Karpas-422 (cell line): ENCODE measurements around the gene SASH1. TPM values are rescaled to one million over a fixed set of nuclear protein-coding genes. Genes with fewer than 3 reads are reported as not detected.
"Not testable (repeated sequence)": the region's sequence is repeated elsewhere in the genome, so short reads cannot be mapped to it uniquely, and the experiment has no call there.

Experiments
- DNase-seq: peaks from one replicate; pipeline ENCODE4 v3.0.0-alpha.2; 2015
- H2AFZ ChIP-seq: fragments of 200-600 bp; sonication (generic); 2 replicates; pipeline ENCODE4 v1.6.1; 2014; ENCODE audit warnings: antibody characterized with exemption, low read length, mixed read lengths
- H3K27ac ChIP-seq: fragments of 200-600 bp; sonication (generic); 2 replicates; pipeline ENCODE4 v1.5.1; 2014; ENCODE audit warnings: mild to moderate bottlenecking, low read length, moderate library complexity
- H3K27me3 ChIP-seq: fragments of 200-600 bp; sonication (generic); 2 replicates; pipeline ENCODE4 v1.6.1; 2014; ENCODE audit warnings: low read length, mixed read lengths
- H3K36me3 ChIP-seq: fragments of 200-600 bp; sonication (generic); 2 replicates; pipeline ENCODE4 v1.6.1; 2014; ENCODE audit warnings: low read length, mixed read lengths; ENCODE audit not compliant: insufficient read depth
- H3K4me1 ChIP-seq: fragments of 200-600 bp; sonication (generic); 2 replicates; pipeline ENCODE4 v1.6.1; 2014; ENCODE audit warnings: mild to moderate bottlenecking, low read length, mixed read lengths
- H3K4me2 ChIP-seq: fragments of 200-600 bp; sonication (generic); 2 replicates; pipeline ENCODE4 v1.6.1; 2014; ENCODE audit warnings: low read length, low read depth, mild to moderate bottlenecking; ENCODE audit not compliant: poor library complexity, severe bottlenecking
- H3K4me3 ChIP-seq: fragments of 200-600 bp; sonication (generic); 2 replicates; pipeline ENCODE4 v1.5.1; 2014; ENCODE audit warnings: mild to moderate bottlenecking, antibody characterized with exemption, low read length, mixed read lengths
- H3K79me2 ChIP-seq: fragments of 200-600 bp; sonication (generic); 2 replicates; pipeline ENCODE4 v1.6.1; 2014; ENCODE audit warnings: mild to moderate bottlenecking, low read length, mixed read lengths
- H3K9ac ChIP-seq: fragments of 200-600 bp; sonication (generic); 2 replicates; pipeline ENCODE4 v1.6.0; 2014; ENCODE audit warnings: low read length
- H3K9me2 ChIP-seq: fragments of 200-600 bp; sonication (generic), shearing (Covaris generic); replicated peaks from 2 replicates; pipeline ENCODE4 v1.6.0; 2014; ENCODE audit warnings: mild to moderate bottlenecking, low read length, moderate library complexity; ENCODE audit not compliant: insufficient read depth
- H3K9me3 ChIP-seq: fragments of 300-700, 200-600 bp; sonication (generic); 2 replicates; pipeline ENCODE4 v1.6.1; 2014; ENCODE audit warnings: low read length, mixed read lengths
- H4K20me1 ChIP-seq: fragments of 200-600 bp; sonication (generic); 2 replicates; pipeline ENCODE4 v1.6.1; 2014; ENCODE audit warnings: mild to moderate bottlenecking, antibody characterized with exemption, low read length, low read depth; ENCODE audit not compliant: insufficient read depth
- total RNA-seq: library from RNA; depleted of rRNA; stranded (reverse); fragments of >200 nt; shearing (Covaris generic); gene quantifications from 2 replicates; pipeline ENCODE4 v1.2.3, GENCODE V29; 2014; ENCODE audit warnings: low replicate concordance

SASH1 gene
- total RNA-seq, 1 experiment from 2014 or later: 0.15 TPM

DNA sequence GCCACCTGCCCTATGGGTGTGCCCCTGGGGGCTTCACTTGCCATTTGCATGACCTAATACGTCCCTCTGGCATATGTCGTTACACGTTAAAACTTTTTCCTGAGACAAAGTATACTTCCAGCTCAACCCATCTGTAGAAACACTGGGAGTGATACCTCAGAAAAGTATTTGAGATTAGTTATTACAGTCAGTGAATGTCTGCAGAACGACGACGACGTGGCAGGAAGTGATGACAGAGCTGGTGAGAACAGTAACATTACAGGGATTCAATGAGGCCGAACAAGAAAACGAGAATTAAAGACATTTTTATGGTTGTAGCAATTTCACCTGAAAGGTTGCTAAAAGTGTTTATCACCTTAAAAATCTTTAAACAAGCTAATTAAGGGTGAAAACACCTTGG, 40.2 kb downstream of the SASH1 start:
- no peaks in the 10 kb centered on the region for H3K9me3 ChIP-seq
- H4K20me1 ChIP-seq: no peaks in the 10 kb centered on the region
- H3K79me2 ChIP-seq: no peaks in the 10 kb centered on the region
- H3K4me3 ChIP-seq: no peak overlapping the region
- H2AFZ ChIP-seq: no peak overlapping the region
- no peaks in the 10 kb centered on the region for H3K27me3 ChIP-seq
- no peak overlapping the region for H3K27ac ChIP-seq
- no peaks in the 10 kb centered on the region for H3K9me2 ChIP-seq
- no peak overlapping the region for H3K4me2 ChIP-seq
- no peak overlapping the region for H3K9ac ChIP-seq
- H3K36me3 ChIP-seq: no peaks in the 10 kb centered on the region
- no peak for DNase-seq
- no peaks in the 10 kb centered on the region for H3K4me1 ChIP-seq

- H4K20me1 ChIP-seq: no peaks in the 10 kb centered on the region
- H3K4me3 ChIP-seq: no peak overlapping the region
- H3K79me2 ChIP-seq: no peaks in the 10 kb centered on the region
- no peak overlapping the region for H3K27ac ChIP-seq
- H3K9me2 ChIP-seq: no peaks in the 10 kb centered on the region
- H3K36me3 ChIP-seq: no peaks in the 10 kb centered on the region
- no peaks in the 10 kb centered on the region for H3K27me3 ChIP-seq
- H3K4me2 ChIP-seq: no peak overlapping the region
- H2AFZ ChIP-seq: no peak overlapping the region
- H3K9me3 ChIP-seq: no peaks in the 10 kb centered on the region
- DNase-seq: no peak
- no peak overlapping the region for H3K9ac ChIP-seq
- no peaks in the 10 kb centered on the region for H3K4me1 ChIP-seq
Observed at GRCh38 chr6:148383658-148384368, 41.2 kb downstream of the SASH1 start.

GRCh38 chr6:148385379-148385778, 42.7 kb downstream of the SASH1 start:
- H3K4me2 ChIP-seq: no peak overlapping the region
- no peak overlapping the region for H3K9ac ChIP-seq
- no peak overlapping the region for H2AFZ ChIP-seq
- H3K9me2 ChIP-seq: no peaks in the 10 kb centered on the region
- H3K27me3 ChIP-seq: no peaks in the 10 kb centered on the region
- H3K36me3 ChIP-seq: no peaks in the 10 kb centered on the region
- DNase-seq: no peak
- no peak overlapping the region for H3K4me3 ChIP-seq
- no peaks in the 10 kb centered on the region for H4K20me1 ChIP-seq
- no peak overlapping the region for H3K27ac ChIP-seq
- H3K79me2 ChIP-seq: no peaks in the 10 kb centered on the region
- H3K9me3 ChIP-seq: no peaks in the 10 kb centered on the region
- no peaks in the 10 kb centered on the region for H3K4me1 ChIP-seq

GRCh38 chr6:148388521-148388920, 45.9 kb downstream of the SASH1 start:
- Histone ChIP-seq H4K20me1 (no peaks in the 10 kb centered on the region), H3K79me2 (no peaks in the 10 kb centered on the region), H3K4me1 (no peaks in the 10 kb centered on the region), H3K9me3 (no peaks in the 10 kb centered on the region), H3K27ac (no peak overlapping the region), H3K9ac (no peak overlapping the region), H2AFZ (no peak overlapping the region), H3K4me3 (no peak overlapping the region), H3K4me2 (no peak overlapping the region), H3K9me2 (no peaks in the 10 kb centered on the region), H3K36me3 (no peaks in the 10 kb centered on the region), H3K27me3 (no peaks in the 10 kb centered on the region)
- no peak for DNase-seq

DNA sequence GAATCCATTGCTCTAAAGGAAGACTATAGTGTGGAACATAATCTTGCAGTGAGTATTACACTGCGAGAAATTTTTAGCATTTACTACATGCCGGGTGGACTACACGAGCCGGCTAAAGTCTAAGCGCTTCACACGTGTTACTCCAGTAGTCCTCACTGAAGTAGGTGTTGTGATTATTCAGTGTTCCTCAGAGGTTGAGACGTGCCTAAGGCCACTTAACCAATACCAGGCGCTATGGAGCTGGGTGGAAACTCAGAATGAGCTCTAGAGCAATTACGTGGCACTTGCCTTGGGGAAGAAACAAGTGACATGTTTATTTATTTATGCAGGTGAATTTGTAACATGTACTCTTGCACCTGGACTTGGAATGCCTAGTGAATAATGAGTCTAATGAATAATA, 46.4 kb downstream of the SASH1 start:
- Histone ChIP-seq H4K20me1 (no peaks in the 10 kb centered on the region), H2AFZ (no peak overlapping the region), H3K9ac (no peak overlapping the region), H3K27me3 (no peaks in the 10 kb centered on the region), H3K9me3 (no peaks in the 10 kb centered on the region), H3K4me1 (no peaks in the 10 kb centered on the region), H3K79me2 (no peaks in the 10 kb centered on the region), H3K4me3 (no peak overlapping the region), H3K36me3 (no peaks in the 10 kb centered on the region), H3K27ac (no peak overlapping the region), H3K4me2 (no peak overlapping the region), H3K9me2 (no peaks in the 10 kb centered on the region)
- DNase-seq: no peak

DNA sequence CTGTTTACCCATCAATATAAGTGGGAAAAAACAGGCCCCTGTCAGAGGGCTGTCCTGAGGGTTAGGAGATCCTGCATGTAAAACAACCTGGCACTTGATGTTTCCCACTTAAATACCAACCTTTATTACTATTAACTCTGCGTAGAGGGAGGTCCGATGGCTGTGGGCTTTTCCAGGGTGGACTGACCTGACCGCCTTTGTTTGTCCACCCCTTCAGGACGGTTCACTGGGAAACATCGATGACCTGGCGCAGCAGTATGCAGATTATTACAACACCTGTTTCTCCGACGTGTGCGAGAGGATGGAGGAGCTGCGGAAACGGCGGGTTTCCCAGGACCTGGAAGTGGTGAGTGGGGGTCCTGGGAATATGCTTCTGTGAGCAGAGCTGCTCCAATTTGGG, 47.3 kb downstream of the SASH1 start:
- Histone ChIP-seq H2AFZ (no peak overlapping the region), H3K27ac (no peak overlapping the region)

GRCh38 chr6:148392127-148392526, 49.5 kb downstream of the SASH1 start:
- H3K9ac ChIP-seq, DNase-seq, H3K9me3 ChIP-seq, H2AFZ ChIP-seq, H3K9me2 ChIP-seq, H3K27ac ChIP-seq, H3K4me1 ChIP-seq, H3K27me3 ChIP-seq, H3K79me2 ChIP-seq, H3K36me3 ChIP-seq, H4K20me1 ChIP-seq, H3K4me2 ChIP-seq, H3K4me3 ChIP-seq: not testable (repeated sequence)

More for the DNA sequence above, 47.3 kb downstream of the SASH1 start:
- H4K20me1 ChIP-seq: no peaks in the 10 kb centered on the region
- DNase-seq: no peak
- H3K4me3 ChIP-seq: no peak overlapping the region
- H3K9me2 ChIP-seq: no peaks in the 10 kb centered on the region
- no peaks in the 10 kb centered on the region for H3K36me3 ChIP-seq
- no peaks in the 10 kb centered on the region for H3K4me1 ChIP-seq
- H3K4me2 ChIP-seq: no peak overlapping the region
- H3K9ac ChIP-seq: no peak overlapping the region
- H3K79me2 ChIP-seq: no peaks in the 10 kb centered on the region
- no peaks in the 10 kb centered on the region for H3K27me3 ChIP-seq
- no peaks in the 10 kb centered on the region for H3K9me3 ChIP-seq

DNA sequence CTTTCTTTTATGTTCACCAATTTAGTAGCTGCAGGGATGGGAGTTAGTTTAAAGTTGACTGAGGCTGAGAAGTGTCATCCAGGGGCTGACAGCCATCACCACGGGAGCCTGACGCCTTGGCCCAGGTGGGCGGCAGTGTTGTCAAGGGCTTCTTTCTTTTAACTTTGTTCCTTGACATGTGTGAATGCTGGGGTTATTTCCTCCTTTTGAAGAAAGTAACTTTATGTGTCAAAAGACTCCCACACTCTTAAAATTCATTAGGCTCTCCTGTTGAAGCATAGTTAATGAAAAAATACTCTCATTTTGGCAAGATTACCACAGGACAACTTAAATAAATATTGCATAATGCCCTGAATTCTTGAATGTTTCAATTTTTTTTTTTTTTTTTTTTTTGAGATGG, 50.0 kb downstream of the SASH1 start:
- H3K4me1 ChIP-seq: no peaks in the 10 kb centered on the region
- H3K9me2 ChIP-seq: no peaks in the 10 kb centered on the region
- no peak overlapping the region for H3K4me3 ChIP-seq
- no peak overlapping the region for H2AFZ ChIP-seq
- no peak for DNase-seq
- no peak overlapping the region for H3K9ac ChIP-seq
- no peaks in the 10 kb centered on the region for H3K9me3 ChIP-seq
- H3K79me2 ChIP-seq: no peaks in the 10 kb centered on the region
- no peak overlapping the region for H3K4me2 ChIP-seq
- no peaks in the 10 kb centered on the region for H4K20me1 ChIP-seq
- H3K27ac ChIP-seq: no peak overlapping the region
- H3K27me3 ChIP-seq: no peaks in the 10 kb centered on the region
- no peaks in the 10 kb centered on the region for H3K36me3 ChIP-seq
